ENCODE data around the gene KLF4. TPM values are rescaled to one million over a fixed set of nuclear protein-coding genes. Genes with fewer than 3 reads are reported as not detected.
A peak's percentile ranks its signal among the peaks of the same experiment; 100 is the strongest.

KLF4 gene
- total RNA-seq, 3 donors from 2014 or later (not counting 1 experiment from before 2014, with no cell fraction given), result 29.8 to 162 (median 29.8) TPM

GRCh38 chr9:107466826-107467225 is 22.7 kb downstream of the KLF4 start:
- Mint-ChIP-seq H3K36me3 (no peaks in the 10 kb centered on the region), H3K27ac (no peak overlapping the region), H3K9me3 (no peaks in the 10 kb centered on the region), H3K27me3 (ENCODE audit: low read depth in 2 of 2) (peaks cover 23 to 35% of the 10 kb centered on the region in 2 donors), H3K4me1 (no peaks in the 10 kb centered on the region), H3K4me3 (peak overlapping the region; percentile 65)
- Histone ChIP-seq H3K4me3 (ENCODE audit: low read length) (no peak overlapping the region), H3K36me3 (ENCODE audit: control insufficient read depth, insufficient read depth, low read length) (no peaks in the 10 kb centered on the region), H3K9me3 (ENCODE audit: control insufficient read depth, insufficient read depth, low read length) (no peaks in the 10 kb centered on the region), H3K27me3 (ENCODE audit: control insufficient read depth, insufficient read depth, low read length) (peaks cover 5% of the 10 kb centered on the region), H3K4me1 (ENCODE audit: control insufficient read depth, insufficient read depth, low read length) (peaks cover 12% of the 10 kb centered on the region), H3K27ac (ENCODE audit: low read length) (no peak overlapping the region)
- ATAC-seq (no peak), DNase-seq (no peak)
- WGBS (ENCODE audit: insufficient coverage), result 89% methylated on average over 2 of the region's 2 CpGs
- intact Hi-C loops (cut with micrococcal nuclease), result loop anchor here (10.0 kb wide), 1 partner anchor 1488 kb away; no protein-coding TSS in a partner anchor
- no peak for TF ChIP-seq CTCF (IDR thresholded peaks at IDR 0.05)

GRCh38 chr9:107465467-107466451 is 23.8 kb downstream of the KLF4 start:
- Histone ChIP-seq H3K9me3 (ENCODE audit: control insufficient read depth, insufficient read depth, low read length) (no peaks in the 10 kb centered on the region), H3K4me1 (ENCODE audit: control insufficient read depth, insufficient read depth, low read length) (peaks cover 12% of the 10 kb centered on the region), H3K27me3 (ENCODE audit: control insufficient read depth, insufficient read depth, low read length) (peaks cover 5% of the 10 kb centered on the region), H3K27ac (ENCODE audit: low read length) (no peak overlapping the region), H3K36me3 (ENCODE audit: control insufficient read depth, insufficient read depth, low read length) (no peaks in the 10 kb centered on the region), H3K4me3 (ENCODE audit: low read length) (peak overlapping the region; percentile 37)
- 3% methylated on average over 75 of the region's 75 CpGs for WGBS (ENCODE audit: insufficient coverage)
- Mint-ChIP-seq H3K36me3 (no peaks in the 10 kb centered on the region), H3K27ac (no peak overlapping the region), H3K9me3 (no peaks in the 10 kb centered on the region), H3K27me3 (ENCODE audit: low read depth in 2 of 2) (peaks cover 28 to 35% of the 10 kb centered on the region in 2 donors), H3K4me1 (no peaks in the 10 kb centered on the region), H3K4me3 (peak overlapping the region; percentile 71)
- ATAC-seq (peak; percentile 88 to 97 (median 91)), DNase-seq (peak in 1 of 2 donors; percentile 22)
- intact Hi-C loops (cut with micrococcal nuclease), result loop anchor here (10.0 kb wide), 1 partner anchor 1489 kb away; no protein-coding TSS in a partner anchor
- peak; percentile 63 for TF ChIP-seq CTCF (IDR thresholded peaks at IDR 0.05)

DNA sequence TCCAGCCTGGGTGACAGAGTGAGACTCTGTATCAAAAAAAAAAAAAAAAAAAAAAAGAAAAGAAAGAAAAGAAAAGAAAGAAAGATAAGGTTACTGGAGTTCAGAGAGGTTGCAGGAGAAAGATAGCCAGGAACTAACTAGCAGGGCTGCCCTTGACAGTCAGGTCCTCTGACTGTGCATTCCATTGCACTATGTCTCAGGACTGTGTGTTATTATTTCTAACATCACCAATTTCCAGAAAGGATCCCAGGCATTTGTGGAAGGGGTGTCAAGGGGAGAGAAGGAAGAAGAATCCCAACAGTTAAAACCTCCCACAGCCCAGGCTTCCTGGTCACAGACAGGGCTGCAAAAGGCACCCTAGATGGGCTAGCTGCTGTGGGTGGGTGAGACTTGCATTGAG is 25.1 kb downstream of the KLF4 start:
- no peaks in the 10 kb centered on the region for H3K9me3 ChIP-seq (ENCODE audit: control insufficient read depth, insufficient read depth, low read length)
- intact Hi-C loops (cut with micrococcal nuclease), result loop anchor here (10.0 kb wide), 1 partner anchor 1490 kb away; no protein-coding TSS in a partner anchor
- no peaks in the 10 kb centered on the region for H3K36me3 ChIP-seq (ENCODE audit: control insufficient read depth, insufficient read depth, low read length)
- ATAC-seq, result no peak
- no peak overlapping the region for H3K27ac Mint-ChIP-seq
- H3K27me3 Mint-ChIP-seq (ENCODE audit: low read depth in 2 of 2), result peaks cover 28 to 35% of the 10 kb centered on the region in 2 donors
- no peak for DNase-seq
- no peak for TF ChIP-seq CTCF (IDR thresholded peaks at IDR 0.05)
- peak overlapping the region; percentile 68 for H3K4me3 Mint-ChIP-seq
- H3K9me3 Mint-ChIP-seq, result no peaks in the 10 kb centered on the region
- H3K27me3 ChIP-seq (ENCODE audit: control insufficient read depth, insufficient read depth, low read length), result peaks cover 5% of the 10 kb centered on the region
- peaks cover 12% of the 10 kb centered on the region for H3K4me1 ChIP-seq (ENCODE audit: control insufficient read depth, insufficient read depth, low read length)
- no peaks in the 10 kb centered on the region for H3K36me3 Mint-ChIP-seq
- no peak overlapping the region for H3K27ac ChIP-seq (ENCODE audit: low read length)
- no peak overlapping the region for H3K4me3 ChIP-seq (ENCODE audit: low read length)
- H3K4me1 Mint-ChIP-seq, result no peaks in the 10 kb centered on the region
